Posterior vena cava (tissue), 2 donors: ENCODE data around the gene DIP2C. TPM values are rescaled to one million over a fixed set of nuclear protein-coding genes. Genes with fewer than 3 reads are reported as not detected.
"Not testable (repeated sequence)": the region's sequence is repeated elsewhere in the genome, so short reads cannot be mapped to it uniquely, and the experiment has no call there.

Experiments used
- DNase-seq: peaks from one replicate; pipeline ENCODE4 v3.0.0-alpha.2; 2020; ENCODE audit warnings: low spot score
- intact Hi-C, 2 donors: fragments of 100-400 bp; cut with DNase I; formaldehyde crosslinking; loops; one replicate each; pipeline versions ENCODE4 v1.14.1 to v1.14.2; 2022 to 2023
- total RNA-seq, 2 donors: library from RNA; stranded (reverse); fragmentation: NEBNext Ultra II Directional; extraction: Animal tissue kit (Norgen Biotek cat#: 25700); gene quantifications; one replicate each; pipeline ENCODE4 v1.2.1, GENCODE V29; 2021
- donor health status: DM: yes; HTN: yes; CAD: no.
- donor health status: DM: yes; HTN: yes; CAD: no.

Gene DIP2C
- total RNA-seq, 2 donors from 2014 or later: 39.3 to 45.6 TPM

GRCh38 chr10:681670-682318 is 7.7 kb downstream of the DIP2C start:
- intact Hi-C loops: loop anchor here (5.0 to 10.0 kb wide), 2 partner anchors 84 to 177 kb away; no protein-coding TSS in a partner anchor
- peak; percentile 58 for DNase-seq

DNA sequence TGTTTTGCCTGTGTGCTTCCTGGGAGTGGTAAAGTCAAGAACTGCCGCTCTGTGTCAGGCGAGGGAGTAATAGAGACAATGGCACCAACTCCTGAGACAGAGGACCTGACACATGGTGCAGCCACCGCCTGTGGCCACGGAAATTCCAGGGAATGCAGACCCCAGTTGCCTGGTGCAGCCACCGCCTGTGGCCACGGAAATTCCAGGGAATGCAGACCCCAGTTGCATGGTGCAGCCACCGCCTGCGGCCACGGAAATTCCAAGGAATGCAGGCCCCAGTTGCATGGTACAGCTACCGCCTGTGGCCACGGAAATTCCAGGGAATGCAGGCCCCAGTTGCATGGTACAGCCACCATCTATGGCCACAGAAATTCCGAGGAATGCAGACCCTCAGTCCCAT is 8.7 kb downstream of the DIP2C start:
- intact Hi-C loops: loop anchor here (5.0 to 10.0 kb wide), 2 partner anchors 83 to 176 kb away; no protein-coding TSS in a partner anchor
- no peak for DNase-seq

DNA sequence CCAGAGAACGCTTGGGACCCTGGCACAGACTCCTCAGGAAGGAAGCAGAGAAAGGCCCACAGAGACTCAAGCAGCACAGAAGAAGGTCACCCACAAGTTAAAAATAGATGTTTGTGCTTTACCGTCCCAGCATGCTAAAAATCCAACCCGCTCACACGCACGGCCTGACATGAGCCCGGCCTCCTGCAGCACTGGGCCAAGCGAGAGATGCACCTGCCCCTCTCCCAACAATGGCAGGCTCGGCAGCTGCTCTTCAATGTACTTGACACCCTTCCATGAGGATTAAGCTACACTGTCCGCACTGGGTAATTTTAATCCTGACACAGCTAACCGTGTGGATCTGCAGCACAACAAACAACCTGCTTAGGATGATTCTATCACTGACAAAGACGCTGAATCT is 9.3 kb downstream of the DIP2C start:
- intact Hi-C loops: loop anchor here (5.0 to 10.0 kb wide), 2 partner anchors 83 to 175 kb away; no protein-coding TSS in a partner anchor

DNA sequence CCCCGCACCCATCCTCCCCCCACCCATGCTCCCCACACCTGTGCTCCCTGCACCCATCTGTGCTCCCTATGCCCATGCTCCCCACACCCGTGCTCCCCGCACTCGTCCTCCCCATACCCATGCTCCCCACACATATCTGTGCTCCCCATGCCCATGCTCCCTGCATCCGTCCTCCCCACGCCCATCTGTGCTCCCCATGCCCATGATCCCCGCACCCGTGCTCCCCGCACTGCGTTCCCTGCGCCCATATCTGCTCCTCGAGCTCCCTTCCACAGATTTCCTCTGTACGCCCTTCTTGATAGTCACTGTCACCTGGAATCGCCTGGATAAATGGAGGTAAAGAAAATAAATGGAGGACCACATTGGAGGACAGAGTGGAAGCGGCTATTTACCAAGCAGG is 9.9 kb downstream of the DIP2C start:
- peak; percentile 60 for DNase-seq
- intact Hi-C loops: no loop called here

More for the DNA sequence above, 9.3 kb downstream of the DIP2C start:
- DNase-seq: peak; percentile 56

GRCh38 chr10:678662-679005 is 10.8 kb downstream of the DIP2C start:
- intact Hi-C loops, DNase-seq: not testable (repeated sequence)

DNA sequence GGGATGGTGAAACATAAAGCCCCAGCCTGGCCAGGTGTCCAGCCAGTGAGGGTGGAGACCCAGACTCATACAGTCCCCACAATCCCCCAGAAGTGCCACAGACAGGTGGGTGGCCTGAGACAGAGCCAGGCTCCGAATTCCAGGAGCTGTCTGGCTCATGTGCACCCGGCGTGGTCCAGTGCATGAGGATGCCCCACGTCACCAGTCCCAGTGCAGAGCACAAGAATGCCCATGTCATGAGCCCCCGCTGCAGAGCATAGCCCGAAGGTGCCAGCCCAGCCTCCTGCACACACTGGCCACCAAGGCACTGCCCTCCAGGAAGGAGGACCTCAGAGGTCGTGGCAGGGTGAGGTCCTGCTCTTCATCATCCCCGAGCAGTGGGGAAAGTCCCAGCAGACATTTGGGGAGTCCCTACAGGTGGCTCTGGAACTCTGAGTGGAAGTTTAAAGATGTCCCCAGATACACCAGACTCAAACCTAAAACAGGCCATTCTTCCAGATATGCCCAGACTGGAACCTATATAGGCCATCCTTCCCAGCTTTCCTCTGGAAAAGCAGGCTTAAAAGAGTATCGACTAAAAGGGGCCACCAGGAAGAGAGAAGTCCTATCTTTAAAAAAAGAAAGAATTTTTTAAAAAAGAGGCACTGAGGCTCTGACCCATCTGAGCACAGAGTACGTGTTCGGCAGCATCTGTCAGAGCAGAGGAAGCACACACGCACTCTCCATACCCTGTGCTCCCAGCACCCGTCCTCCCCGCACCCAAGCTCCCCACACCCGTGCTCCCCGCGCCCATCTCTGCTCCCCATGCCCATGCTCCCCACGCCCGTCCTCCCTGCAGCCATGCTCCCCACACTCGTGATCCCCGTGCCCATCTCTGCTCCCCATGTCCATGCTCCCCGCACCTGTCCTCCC is 11.5 kb downstream of the DIP2C start:
- intact Hi-C loops: no loop called here
- peak; percentile 50 for DNase-seq

DNA sequence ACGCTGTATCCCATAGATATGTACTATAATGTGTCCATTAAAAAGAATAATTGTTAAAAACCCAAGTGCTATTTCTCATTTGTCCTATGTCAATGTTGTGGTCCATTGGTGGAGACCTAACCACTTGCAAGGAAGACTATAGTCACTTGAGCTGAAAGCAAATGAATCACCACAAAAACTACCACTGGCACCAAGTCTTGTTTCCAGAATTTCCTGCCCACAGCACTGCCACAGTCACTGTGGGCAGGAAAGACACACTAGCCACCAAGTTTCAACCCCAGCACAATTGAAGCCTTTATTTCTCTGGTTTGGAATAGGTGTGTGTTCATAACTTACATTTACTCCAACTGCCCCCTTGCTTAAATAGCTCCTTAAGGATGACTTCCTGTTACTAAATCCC is 12.4 kb downstream of the DIP2C start:
- intact Hi-C loops: no loop called here
- DNase-seq: no peak

- intact Hi-C loops: no loop called here
- DNase-seq: no peak
Measured at GRCh38 chr10:676178-676577, 13.3 kb downstream of the DIP2C start.

GRCh38 chr10:675532-675931 is 13.9 kb downstream of the DIP2C start:
- intact Hi-C loops: no loop called here
- DNase-seq: no peak

DNA sequence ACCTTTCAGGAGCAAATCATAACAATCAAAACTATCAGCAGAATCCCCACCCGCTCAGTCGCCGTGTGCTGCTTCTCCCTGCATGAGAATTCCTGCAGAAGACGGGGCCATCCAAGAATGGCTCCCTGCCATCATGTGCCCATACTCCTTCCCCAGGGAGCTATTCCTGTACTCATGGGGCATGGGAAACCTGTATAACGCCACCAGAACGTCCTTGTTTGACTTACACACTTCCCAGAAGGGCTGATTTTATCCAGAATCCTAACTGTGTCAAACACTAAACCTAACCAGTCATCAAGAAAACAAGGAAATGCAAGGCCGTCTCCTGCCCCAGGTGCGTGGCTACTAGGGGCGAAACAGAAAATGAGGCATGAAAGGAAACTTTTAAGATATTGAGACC is 16.0 kb downstream of the DIP2C start:
- DNase-seq: no peak
- intact Hi-C loops: no loop called here

DNA sequence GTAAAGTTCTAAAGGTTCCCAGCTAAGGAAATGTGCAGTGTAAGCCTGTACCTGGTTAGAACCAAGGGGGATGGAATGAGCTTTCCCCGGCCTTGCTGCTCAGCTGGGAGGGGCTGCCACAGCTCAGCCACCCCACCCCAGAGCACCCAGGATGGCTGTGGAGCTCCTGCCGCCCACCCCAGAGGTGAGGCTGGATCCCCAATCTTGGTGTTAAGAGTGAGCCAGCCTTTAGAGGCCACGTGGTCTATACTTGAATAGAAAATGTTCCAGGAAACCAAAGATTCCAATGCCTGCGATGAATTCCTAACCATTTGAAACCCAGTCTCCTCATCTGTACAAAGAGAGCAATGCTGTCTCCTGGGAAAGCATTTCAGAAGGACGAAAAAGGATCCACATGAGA is 16.5 kb downstream of the DIP2C start:
- DNase-seq: no peak

DNA sequence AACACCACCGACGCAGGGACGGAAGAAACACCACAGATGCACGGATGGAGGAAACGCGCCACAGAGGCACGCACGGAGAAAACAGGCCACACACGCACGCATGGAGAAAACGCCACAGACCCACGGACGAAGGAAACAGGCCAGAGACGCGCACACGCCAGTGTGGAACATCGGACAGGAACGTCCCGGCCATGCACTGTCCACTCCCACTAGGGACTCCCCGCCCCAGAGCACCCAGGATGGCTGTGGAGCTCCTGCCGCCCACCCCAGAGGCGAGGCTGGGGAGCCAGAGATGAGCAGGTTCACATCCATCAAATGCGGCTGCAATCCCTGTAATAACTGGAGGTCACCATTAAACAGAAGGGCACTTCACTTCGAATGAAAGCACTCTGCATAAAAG is 17.3 kb downstream of the DIP2C start:
- peak; percentile 53 for DNase-seq

More for the DNA sequence above, 16.5 kb downstream of the DIP2C start:
- intact Hi-C loops: no loop called here

DNA sequence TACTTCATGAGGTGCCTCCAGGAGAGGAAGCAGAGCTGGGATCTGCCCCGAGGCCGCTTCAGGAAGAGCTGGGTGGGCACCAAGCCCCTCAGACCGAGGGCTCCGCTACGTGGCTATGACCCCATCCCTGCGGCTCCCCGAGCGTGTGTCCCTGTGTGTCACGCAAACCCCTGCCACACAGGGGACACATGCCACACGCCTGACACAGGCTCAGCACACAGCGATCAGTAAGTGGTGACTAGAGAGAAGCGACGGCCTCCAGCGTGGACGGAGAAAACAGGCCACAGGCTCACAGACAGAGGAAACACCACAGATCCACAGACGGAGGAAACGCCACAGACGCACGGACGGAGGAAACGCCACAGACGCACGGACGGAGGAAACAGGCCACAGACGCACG is 18.5 kb downstream of the DIP2C start:
- intact Hi-C loops: loop anchor here in 1 of 2 donors (1.0 kb wide), 1 partner anchor 15 kb away; no protein-coding TSS in a partner anchor
- DNase-seq: peak; percentile 74

More for the DNA sequence above, 17.3 kb downstream of the DIP2C start:
- intact Hi-C loops: no loop called here

GRCh38 chr10:670038-670437 is 19.4 kb downstream of the DIP2C start:
- intact Hi-C loops: no loop called here
- peak; percentile 53 for DNase-seq

GRCh38 chr10:668786-669485 is 20.5 kb downstream of the DIP2C start:
- intact Hi-C loops: loop anchor here in 1 of 2 donors (10.0 kb wide), 1 partner anchor 116 kb away; no protein-coding TSS in a partner anchor
- peak; percentile 73 for DNase-seq

DNA sequence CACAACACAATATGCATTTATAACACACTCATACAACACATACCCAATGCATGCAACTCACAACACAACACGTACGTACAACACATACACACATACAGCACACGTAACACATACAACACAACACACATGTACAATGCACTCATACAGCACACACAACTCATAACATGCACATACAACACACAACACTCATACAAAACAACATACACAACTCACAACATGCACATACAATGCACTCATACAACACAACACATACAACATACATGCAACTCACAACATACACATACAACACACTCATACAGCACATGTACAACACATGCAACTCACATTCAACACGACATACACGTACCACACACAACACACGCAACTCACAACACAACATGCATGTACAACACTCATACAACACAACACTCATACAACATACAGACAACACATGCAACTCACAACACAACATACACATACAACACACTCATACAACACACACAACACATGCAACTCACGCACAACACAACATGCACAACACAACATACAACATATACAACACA is 21.8 kb downstream of the DIP2C start:
- intact Hi-C loops: loop anchor here in 1 of 2 donors (10.0 kb wide), 1 partner anchor 117 kb away; no protein-coding TSS in a partner anchor

DNA sequence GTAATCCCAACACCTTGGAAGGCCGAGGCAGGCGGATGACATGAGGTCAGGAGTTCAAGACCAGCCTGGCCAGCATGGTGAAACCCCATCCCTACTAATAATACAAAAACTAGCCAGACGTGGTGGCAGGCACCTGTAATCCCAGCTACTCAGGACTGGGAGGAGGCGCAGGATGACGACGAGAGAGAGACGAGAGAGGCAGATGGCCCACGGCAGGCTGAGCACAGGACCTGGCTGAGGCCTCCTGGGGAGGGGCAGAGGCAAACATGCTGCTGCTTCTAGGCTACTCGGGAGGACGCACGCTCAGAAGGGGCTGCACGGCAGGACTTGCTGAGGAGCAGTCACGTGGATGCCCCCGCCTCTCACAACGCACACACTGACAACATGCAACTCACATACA is 22.4 kb downstream of the DIP2C start:
- DNase-seq: peak; percentile 66
- intact Hi-C loops: loop anchor here in 1 of 2 donors (10.0 kb wide), 1 partner anchor 118 kb away; no protein-coding TSS in a partner anchor

More for the DNA sequence above, 21.8 kb downstream of the DIP2C start:
- DNase-seq: no peak

- DNase-seq: peak; percentile 76
- intact Hi-C loops: loop anchor here in 1 of 2 donors (10.0 kb wide), 1 partner anchor 118 kb away; no protein-coding TSS in a partner anchor
Measured at GRCh38 chr10:666237-667012, 23.0 kb downstream of the DIP2C start.
